ENCODE data around the gene SPOP.
A peak's percentile ranks its signal among the peaks of the same experiment; 100 is the strongest.
"Not testable (repeated sequence)": the region's sequence is repeated elsewhere in the genome, so short reads cannot be mapped to it uniquely, and the experiment has no call there.

The SPOP gene

GRCh38 chr17:49647256-49647585, 30.7 kb downstream of the SPOP start:
- no peak for DNase-seq (ENCODE audit: low read depth)

- peak; percentile 46 for DNase-seq (ENCODE audit: low read depth)
These were observed 31.3 kb downstream of the SPOP start for GRCh38 chr17:49646391-49647255.

GRCh38 chr17:49646056-49646390, 31.9 kb downstream of the SPOP start:
- DNase-seq (ENCODE audit: low read depth) = not testable (repeated sequence)

DNA sequence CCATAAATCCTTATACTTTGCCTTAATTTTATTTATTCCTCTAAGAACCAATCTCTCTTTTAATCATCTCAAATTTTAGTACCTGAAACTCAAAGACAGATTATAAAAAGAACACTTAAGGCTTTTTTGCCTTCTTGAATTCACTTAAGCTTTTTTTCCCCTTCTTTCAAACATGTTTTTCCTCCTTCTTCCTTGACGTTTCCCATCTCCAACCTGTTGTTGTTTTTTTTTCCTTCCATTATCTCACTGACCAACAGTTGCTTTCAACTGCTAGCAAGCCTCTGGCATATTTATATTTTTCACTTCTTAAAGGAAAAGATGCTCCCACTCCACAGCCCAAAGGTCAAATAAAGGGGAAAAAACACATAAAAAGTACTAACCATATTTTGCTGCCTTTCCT, 32.2 kb downstream of the SPOP start:
- DNase-seq (ENCODE audit: low read depth) = no peak

DNA sequence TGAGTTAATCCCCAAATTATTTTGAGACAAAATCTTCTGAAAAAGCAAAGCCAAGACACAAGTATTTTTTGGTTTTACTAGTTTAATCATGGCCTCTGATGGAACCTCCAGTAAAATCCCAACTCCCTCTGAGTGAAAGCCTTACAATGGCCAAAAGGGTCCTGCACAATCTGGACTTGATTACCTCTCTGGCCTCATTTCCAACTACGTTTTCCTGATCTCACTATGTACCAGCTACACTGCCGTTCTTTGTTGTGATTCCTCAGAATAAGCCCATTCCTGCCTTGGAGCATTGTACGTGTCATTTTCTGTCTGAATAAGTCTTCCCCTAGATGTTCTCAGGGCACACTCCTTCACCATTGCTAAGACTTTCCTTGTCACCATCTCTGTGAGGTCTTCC, 37.3 kb downstream of the SPOP start:
- DNase-seq (ENCODE audit: low read depth) = no peak

DNA sequence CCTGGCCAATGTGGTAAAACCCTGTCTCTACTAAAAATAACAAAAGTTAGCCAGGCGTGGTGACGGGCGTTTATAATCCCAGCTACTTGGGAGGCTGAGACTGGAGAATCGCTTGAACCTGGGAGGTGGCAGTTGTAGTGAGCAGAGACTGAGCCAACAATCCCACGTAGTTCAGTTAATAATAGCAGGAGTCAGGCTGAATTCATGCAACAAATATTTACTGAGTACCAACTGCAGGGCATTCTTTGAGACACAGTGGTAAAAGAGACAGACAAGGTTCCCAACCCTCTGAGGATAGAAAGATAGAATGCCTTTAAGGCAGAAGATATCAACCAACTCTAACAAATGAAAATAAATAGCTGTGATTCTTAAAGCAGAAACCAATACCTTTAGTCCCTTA, 39.1 kb downstream of the SPOP start:
- DNase-seq (ENCODE audit: low read depth) = no peak

- DNase-seq (ENCODE audit: low read depth) = no peak
These were observed 40.2 kb downstream of the SPOP start for GRCh38 chr17:49637739-49638138.

DNA sequence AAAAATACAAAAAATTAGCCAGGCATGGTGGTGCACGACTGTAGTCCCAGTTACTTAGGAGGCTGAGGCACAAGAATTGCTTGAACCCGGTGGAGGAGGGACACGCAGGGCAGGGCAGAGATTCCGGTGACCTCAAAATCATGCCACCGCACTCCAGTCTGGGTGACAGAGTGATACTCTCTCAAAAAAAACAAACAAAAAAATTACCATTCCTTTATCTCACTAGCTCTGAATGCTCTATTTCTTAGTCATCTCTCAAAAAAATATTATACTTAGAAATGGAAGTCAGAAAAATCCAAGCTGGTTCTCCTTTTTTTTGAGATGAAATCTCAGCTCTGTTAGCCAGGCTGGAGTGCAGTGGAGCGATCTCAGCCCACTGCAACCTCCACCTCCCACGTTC, 40.8 kb downstream of the SPOP start:
- no peak for DNase-seq (ENCODE audit: low read depth)

DNA sequence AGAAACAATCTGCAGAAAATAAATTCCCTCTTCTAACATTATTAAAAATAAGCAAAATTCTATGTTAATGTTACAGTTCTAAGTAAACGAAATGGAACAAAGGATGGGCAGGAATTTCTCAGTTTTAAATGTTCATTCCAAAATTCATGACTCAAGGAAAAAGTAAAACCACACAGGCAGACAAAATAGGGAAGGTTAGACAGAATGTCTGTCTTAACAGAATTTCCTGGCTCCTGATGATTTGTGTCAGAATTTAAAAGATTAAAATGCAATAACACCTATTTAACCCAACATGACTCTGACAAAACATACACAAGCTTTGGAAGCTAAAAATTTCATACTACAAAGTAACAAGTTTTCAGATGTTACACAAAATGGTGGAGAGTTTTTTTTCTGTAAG, 42.8 kb downstream of the SPOP start:
- DNase-seq (ENCODE audit: low read depth) = no peak

- DNase-seq (ENCODE audit: low read depth) = no peak
These were observed 43.4 kb downstream of the SPOP start for GRCh38 chr17:49634485-49634860.

GRCh38 chr17:49633762-49634484, 44.0 kb downstream of the SPOP start:
- no peak for DNase-seq (ENCODE audit: low read depth)

DNA sequence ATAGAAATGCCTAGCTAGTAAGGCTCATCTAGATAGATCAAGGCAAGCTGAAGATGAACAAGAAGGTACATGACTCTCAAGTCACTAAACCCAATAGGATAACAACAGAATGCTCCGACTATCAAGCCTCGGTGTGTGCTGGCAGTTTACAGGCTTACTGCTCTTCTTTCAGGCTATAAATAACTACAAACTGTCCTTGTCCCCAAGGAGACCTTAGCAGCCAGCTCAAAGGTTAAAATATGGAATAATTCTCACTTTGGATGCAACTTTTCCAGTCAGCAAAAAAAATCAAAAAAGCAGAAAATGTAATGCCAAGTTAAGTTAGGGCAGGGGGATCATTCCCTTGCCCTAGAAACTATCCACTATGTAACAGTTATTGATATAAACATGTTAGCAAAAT, 44.6 kb downstream of the SPOP start:
- DNase-seq (ENCODE audit: low read depth) = no peak

- no peak for DNase-seq (ENCODE audit: low read depth)
These were observed 45.7 kb downstream of the SPOP start for GRCh38 chr17:49632201-49632600.

DNA sequence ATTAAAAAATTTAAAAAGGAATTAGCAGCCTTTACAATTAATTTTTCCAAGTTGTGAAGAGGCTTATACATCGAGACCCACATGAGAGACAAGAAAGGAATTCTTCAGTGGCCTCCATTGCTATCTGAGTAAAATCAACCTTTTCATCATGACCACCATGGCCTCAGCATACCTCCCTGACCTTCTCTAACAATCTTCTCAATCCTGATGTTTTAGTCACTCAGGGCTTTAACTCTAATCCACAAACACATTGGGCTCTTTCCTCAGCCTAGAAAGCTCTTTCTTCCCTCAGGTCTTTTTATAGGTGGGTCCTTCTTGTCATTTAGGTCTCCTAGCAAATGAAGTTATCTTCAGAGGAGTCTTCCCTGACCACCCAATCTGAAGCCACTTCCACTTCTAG, 46.4 kb downstream of the SPOP start:
- DNase-seq (ENCODE audit: low read depth) = no peak

DNA sequence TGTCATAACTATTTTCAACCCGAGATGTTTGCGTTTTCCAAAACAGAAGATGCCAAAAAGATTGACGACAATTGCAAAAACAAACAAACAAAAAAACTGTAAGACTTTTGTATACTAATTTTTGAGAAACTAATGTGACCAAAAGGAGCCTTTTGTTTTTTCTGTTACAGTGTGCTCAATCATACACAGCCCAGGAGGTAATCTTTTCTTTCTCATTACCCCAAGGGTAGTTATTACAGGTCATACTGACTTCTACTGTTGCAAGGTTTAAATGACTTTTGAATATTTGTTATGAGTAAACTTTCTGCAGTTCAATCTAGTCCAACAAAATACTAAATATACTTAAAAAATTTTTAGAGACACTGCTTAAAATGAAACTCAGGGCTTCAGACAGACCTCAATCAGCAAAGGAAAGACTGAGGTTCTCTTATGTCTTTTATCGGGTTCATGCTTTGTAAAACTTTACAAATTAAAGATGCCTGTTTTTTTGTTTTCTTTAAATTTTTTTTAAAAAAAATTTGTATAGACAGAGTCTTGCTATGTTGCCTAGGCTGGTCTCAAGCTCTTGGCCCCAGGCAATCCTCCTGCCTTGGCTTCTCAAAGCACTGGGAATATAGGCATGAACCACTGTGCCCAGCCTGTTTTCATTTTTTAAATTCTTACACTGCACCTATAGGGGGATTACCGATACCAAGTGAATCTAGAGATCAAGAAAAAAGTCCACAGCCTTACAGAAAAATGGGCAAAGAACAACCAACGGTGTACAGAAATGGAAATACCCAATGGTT, 47.6 kb downstream of the SPOP start:
- DNase-seq (ENCODE audit: low read depth) = no peak

GRCh38 chr17:49629447-49629846, 48.5 kb downstream of the SPOP start:
- no peak for DNase-seq (ENCODE audit: low read depth)

GRCh38 chr17:49624896-49625295, 53.0 kb downstream of the SPOP start:
- no peak for DNase-seq (ENCODE audit: low read depth)

DNA sequence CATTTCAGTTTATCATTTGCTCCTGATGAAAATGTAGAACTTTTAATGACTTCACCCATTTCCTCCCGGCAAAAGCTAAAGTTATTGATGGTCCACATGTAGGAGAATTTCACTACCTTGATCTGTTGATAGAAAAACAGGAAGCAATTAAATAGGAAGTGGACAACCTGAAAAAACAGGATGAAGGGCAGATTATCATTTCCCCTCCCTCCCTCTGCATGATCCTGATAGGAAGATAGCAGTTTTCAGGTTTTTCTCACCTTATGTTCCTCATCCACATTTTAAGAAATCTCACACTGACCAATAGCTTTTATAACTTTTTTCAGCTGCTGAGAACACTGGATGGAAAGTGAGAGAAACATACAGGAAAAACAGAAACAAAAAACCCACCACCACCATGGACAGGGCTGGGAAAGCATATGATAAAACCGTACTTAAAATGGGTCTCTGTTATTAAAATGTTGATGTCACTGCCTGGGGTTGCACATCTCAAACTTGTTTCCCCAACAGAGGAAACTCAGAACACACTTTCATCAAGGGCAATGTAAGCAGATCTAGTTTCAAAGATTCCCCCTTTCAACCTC, 55.9 kb downstream of the SPOP start:
- no peak for DNase-seq (ENCODE audit: low read depth)

DNA sequence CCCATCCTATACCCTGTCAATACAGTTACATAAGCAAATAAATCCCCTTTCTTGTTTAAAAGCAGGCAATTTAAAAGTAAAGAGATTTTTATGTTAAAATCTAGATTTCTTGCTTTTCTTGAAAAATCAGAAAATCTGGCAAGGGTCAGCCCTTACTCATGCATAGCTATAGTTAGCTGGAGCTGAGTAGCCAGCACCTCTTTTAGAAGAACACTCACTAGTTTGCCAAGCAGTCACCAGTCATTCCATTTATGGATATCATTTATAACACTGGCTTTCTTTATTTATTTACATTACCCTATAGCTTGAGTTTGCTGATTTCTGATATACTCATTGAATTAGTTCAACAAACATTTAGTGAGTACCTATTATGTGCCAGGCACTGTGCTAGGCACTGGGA, 56.5 kb downstream of the SPOP start:
- no peak for DNase-seq (ENCODE audit: low read depth)

- no peak for DNase-seq (ENCODE audit: low read depth)
These were observed 59.8 kb downstream of the SPOP start for GRCh38 chr17:49618028-49618611.

DNA sequence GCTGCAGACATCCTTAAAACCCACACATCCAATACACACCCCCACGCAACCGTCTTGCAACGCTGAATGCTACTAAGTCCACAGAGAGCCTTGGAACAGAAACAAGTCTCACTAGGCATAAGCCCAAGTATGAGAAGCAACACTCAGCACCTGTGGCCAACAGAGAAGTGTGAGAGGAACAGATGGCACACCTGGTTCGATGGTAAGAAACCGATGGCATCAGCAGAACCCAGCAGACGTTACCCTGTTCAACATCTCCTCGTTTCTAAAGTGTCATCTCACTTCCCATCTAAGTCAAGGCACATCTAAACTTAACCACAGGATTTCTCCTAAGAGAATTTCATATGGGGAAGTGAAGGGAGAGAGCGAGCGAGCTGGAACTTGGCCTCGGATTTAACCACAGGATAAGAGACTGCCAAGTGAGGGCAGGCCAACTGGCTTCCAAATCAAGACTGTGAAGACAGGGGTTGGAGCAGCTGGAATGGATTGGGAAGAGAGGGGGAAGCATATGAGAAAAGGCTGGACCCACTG, 61.2 kb downstream of the SPOP start:
- no peak for DNase-seq (ENCODE audit: low read depth)

DNA sequence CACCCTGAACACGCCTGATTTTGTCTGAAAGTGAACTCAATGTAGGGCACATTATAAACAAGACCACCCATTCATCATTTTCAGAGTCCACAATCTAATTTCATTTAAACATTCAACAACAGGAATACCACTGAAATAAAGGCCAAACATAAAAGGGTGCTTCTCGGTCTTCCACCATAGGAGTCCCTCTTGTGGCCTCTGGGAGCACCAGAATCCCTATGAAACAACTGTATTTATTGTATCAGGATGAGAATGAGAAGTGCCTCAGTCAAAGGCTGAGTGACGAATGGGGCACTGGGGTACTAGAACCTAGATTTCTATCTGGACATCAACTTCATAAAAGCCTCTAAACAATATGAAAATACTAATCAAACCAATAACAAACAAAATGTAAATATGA, 61.8 kb downstream of the SPOP start:
- DNase-seq (ENCODE audit: low read depth) = no peak

All from non-pigmented ciliary epithelial cell (primary cell).